Smooth muscle cell (in vitro differentiated cells): ENCODE data around the gene RSRC1. TPM values are rescaled to one million over a fixed set of nuclear protein-coding genes. Genes with fewer than 3 reads are reported as not detected.

Experiments used
- DNase-seq: peaks from one replicate; lab custom pipeline; 2025; ENCODE audit not compliant: unreplicated experiment; lab: John Stamatoyannopoulos, UW
- H2AFZ ChIP-seq: fragments of 200-600 bp; sonication (generic); 2 replicates; pipeline ENCODE4 v1.6.0; 2016; ENCODE audit warnings: antibody characterized with exemption, low read depth, mild to moderate bottlenecking
- H3F3A ChIP-seq: fragments of 200-600 bp; sonication (generic); 2 replicates; pipeline ENCODE4 v1.6.0; 2017; ENCODE audit warnings: antibody characterized with exemption, low read depth
- H3K27ac ChIP-seq: fragments of 200-600 bp; sonication (generic); 2 replicates; pipeline ENCODE4 v1.5.1; 2016; ENCODE audit warnings: low read depth, mild to moderate bottlenecking
- H3K27me3 ChIP-seq: fragments of 200-600 bp; sonication (generic); 2 replicates; pipeline ENCODE4 v1.6.1; 2016; ENCODE audit warnings: low read depth, mild to moderate bottlenecking
- H3K36me3 ChIP-seq: fragments of 200-600 bp; sonication (generic); 2 replicates; pipeline ENCODE4 v1.5.1; 2016; ENCODE audit warnings: low read depth
- H3K4me1 ChIP-seq: fragments of 200-600 bp; sonication (generic); 2 replicates; pipeline ENCODE4 v1.5.1; 2016; ENCODE audit warnings: low read depth
- H3K4me2 ChIP-seq: fragments of 200-600 bp; sonication (generic); 2 replicates; pipeline ENCODE4 v1.6.0; 2016; ENCODE audit warnings: mild to moderate bottlenecking
- H3K4me3 ChIP-seq: fragments of 200-600 bp; sonication (generic); 2 replicates; pipeline ENCODE4 v1.5.1; 2016; ENCODE audit warnings: mild to moderate bottlenecking
- H3K79me2 ChIP-seq: fragments of 200-600 bp; sonication (generic); 2 replicates; pipeline ENCODE4 v1.6.0; 2016; ENCODE audit warnings: low read depth, mild to moderate bottlenecking
- H3K9ac ChIP-seq: fragments of 200-600 bp; sonication (generic); 2 replicates; pipeline ENCODE4 v1.6.0; 2016; ENCODE audit warnings: low read depth
- H3K9me3 ChIP-seq: fragments of 200-600 bp; sonication (generic); replicated peaks from 2 replicates; pipeline ENCODE4 v1.5.1; 2016; ENCODE audit warnings: low read depth
- H4K20me1 ChIP-seq: fragments of 200-600 bp; sonication (generic); 2 replicates; pipeline ENCODE4 v1.6.0; 2016; ENCODE audit warnings: low read depth
- WGBS: methylation state at CpG from one replicate; pipeline ENCODE4 v1.1.7; 2016; ENCODE audit warnings: low lambda C conversion rate; 5-methylcytosine and 5-hydroxymethylcytosine counted together
- polyA plus RNA-seq: library from polyadenylated mRNA; unstranded; fragments of >200 nt; fragmentation: Nextera tagmentation; extraction: Ambion mirVana; gene quantifications from 2 replicates; pipeline ENCODE4 v1.2.1, GENCODE V29; 2016
- total RNA-seq: library from RNA; depleted of rRNA; stranded (reverse); fragments of >200 nt; gene quantifications from 2 replicates; pipeline ENCODE4 v1.2.3, GENCODE V29; 2014
- TF ChIP-seq, protein P1 (sequence below): fragments of 200-600 bp; sonication (generic); IDR thresholded peaks from 2 replicates; pipeline ENCODE4 v1.5.1; 2017; ENCODE audit warnings: borderline replicate concordance, mild to moderate bottlenecking, antibody characterized with exemption; ENCODE audit not compliant: insufficient read depth, poor library complexity, severe bottlenecking

Gene RSRC1
- total and polyA plus RNA-seq, 2 experiments from 2014 or later = 18.5 to 43.9 TPM

DNA sequence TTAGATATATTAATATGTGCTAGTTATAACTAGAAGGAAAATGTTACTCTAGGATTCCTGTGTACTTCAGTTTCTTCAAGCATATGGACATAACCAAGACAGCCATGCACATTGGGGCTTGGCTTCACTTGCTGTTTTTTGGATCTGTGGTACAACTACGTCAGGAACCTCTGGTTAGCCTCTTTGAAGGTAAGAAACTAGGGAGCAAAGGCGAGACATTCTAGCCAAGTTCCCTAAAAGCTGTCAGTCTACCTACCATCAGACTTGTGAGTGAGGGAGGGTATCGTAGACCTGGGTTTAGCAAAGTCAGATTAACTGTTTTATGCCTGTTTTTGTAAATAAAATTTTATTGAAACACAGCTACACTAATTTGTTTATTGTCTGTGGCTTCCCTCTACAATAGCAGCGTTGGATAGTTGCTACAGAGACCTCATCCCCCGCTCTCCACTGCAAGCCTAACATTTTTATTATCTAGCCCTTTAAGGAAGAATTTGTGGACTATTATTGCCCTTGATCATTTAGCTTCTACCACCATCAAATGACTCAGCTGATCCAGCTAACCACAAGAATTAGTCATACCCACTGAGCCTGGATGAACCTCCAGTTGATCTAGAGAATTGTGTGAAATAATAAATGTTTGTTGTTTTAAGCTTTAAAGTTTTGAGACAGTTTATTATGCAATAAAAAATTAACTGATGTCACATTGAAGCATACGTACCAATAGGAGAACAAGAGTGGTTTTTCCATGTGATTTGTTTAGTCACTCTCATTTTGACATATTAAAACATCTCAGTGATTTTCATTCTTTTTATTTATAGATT is 58.1 kb downstream of the RSRC1 start:
- TF ChIP-seq, protein P1, sequence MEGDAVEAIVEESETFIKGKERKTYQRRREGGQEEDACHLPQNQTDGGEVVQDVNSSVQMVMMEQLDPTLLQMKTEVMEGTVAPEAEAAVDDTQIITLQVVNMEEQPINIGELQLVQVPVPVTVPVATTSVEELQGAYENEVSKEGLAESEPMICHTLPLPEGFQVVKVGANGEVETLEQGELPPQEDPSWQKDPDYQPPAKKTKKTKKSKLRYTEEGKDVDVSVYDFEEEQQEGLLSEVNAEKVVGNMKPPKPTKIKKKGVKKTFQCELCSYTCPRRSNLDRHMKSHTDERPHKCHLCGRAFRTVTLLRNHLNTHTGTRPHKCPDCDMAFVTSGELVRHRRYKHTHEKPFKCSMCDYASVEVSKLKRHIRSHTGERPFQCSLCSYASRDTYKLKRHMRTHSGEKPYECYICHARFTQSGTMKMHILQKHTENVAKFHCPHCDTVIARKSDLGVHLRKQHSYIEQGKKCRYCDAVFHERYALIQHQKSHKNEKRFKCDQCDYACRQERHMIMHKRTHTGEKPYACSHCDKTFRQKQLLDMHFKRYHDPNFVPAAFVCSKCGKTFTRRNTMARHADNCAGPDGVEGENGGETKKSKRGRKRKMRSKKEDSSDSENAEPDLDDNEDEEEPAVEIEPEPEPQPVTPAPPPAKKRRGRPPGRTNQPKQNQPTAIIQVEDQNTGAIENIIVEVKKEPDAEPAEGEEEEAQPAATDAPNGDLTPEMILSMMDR = no peak
- H3K36me3 ChIP-seq = no peaks in the 10 kb centered on the region
- H3K27ac ChIP-seq = peak overlapping the region; percentile 52
- no peak overlapping the region for H3K9ac ChIP-seq
- no peaks in the 10 kb centered on the region for H3K27me3 ChIP-seq
- no peak for DNase-seq
- no peaks in the 10 kb centered on the region for H3K9me3 ChIP-seq
- 26% methylated on average over 6 of the region's 6 CpGs for WGBS
- no peak overlapping the region for H3K4me3 ChIP-seq
- peaks cover 17% of the 10 kb centered on the region for H4K20me1 ChIP-seq
- H3K4me2 ChIP-seq = peak overlapping the region; percentile 67
- no peak overlapping the region for H2AFZ ChIP-seq
- peaks cover 7% of the 10 kb centered on the region for H3K4me1 ChIP-seq
- H3F3A ChIP-seq = no peaks in the 10 kb centered on the region
- no peaks in the 10 kb centered on the region for H3K79me2 ChIP-seq

DNA sequence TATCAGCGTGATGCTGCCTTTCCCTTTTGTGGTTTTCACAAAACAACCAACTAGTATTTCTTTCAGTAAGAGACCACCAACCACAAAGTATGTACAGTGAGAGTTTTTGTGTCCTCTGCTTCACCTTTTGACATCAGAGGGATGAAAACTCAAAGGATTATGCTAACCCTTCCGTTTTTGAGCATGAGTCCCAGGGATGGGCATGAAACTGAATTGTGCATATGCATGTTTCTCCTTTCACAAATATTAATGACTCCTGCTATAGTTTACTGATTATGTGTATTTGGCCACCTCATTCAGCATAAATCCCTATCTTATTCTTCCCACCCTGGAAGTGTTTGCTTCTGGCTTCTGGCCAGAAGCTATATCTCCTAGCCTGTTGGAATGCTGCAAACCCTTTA is 59.2 kb downstream of the RSRC1 start:
- no peak overlapping the region for H3K4me3 ChIP-seq
- 48% methylated on average over 2 of the region's 2 CpGs for WGBS
- H3K36me3 ChIP-seq = no peaks in the 10 kb centered on the region
- peak overlapping the region; percentile 67 for H3K4me2 ChIP-seq
- H3K27me3 ChIP-seq = no peaks in the 10 kb centered on the region
- no peak for DNase-seq
- H4K20me1 ChIP-seq = peaks cover 17% of the 10 kb centered on the region
- peaks cover 7% of the 10 kb centered on the region for H3K4me1 ChIP-seq
- H3K79me2 ChIP-seq = no peaks in the 10 kb centered on the region
- no peak overlapping the region for H3K9ac ChIP-seq
- no peak overlapping the region for H2AFZ ChIP-seq
- TF ChIP-seq, protein P1 = no peak
- no peaks in the 10 kb centered on the region for H3F3A ChIP-seq
- H3K27ac ChIP-seq = peak overlapping the region; percentile 52
- no peaks in the 10 kb centered on the region for H3K9me3 ChIP-seq

DNA sequence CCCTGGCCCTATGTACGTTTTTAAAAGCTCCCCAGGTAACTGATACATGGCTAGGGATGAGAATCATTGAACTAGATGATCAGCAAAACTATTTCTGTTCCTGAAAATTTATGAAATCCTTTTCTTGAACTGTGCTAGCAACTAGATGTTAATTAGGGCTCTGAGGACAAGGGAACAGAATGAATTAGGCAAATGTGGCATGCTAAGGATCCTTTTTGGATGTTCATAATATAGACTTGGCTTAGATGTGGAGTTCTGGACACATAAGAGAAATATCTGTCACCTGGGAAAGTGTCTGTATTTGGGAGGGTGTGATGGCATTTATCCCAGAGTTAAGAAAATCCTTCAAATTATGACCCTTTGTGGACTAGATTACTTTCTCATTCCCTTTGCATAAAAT is 71.2 kb downstream of the RSRC1 start:
- Histone ChIP-seq H3K27me3 (no peaks in the 10 kb centered on the region), H3F3A (no peaks in the 10 kb centered on the region), H3K4me3 (no peak overlapping the region), H3K4me1 (no peaks in the 10 kb centered on the region), H3K4me2 (no peak overlapping the region), H3K9me3 (no peaks in the 10 kb centered on the region), H2AFZ (no peak overlapping the region), H3K79me2 (no peaks in the 10 kb centered on the region), H4K20me1 (no peaks in the 10 kb centered on the region), H3K36me3 (no peaks in the 10 kb centered on the region), H3K9ac (no peak overlapping the region), H3K27ac (no peak overlapping the region)
- no peak for DNase-seq
- TF ChIP-seq, protein P1 = no peak
- 83% methylated on average over 1 of the region's 1 CpG for WGBS

DNA sequence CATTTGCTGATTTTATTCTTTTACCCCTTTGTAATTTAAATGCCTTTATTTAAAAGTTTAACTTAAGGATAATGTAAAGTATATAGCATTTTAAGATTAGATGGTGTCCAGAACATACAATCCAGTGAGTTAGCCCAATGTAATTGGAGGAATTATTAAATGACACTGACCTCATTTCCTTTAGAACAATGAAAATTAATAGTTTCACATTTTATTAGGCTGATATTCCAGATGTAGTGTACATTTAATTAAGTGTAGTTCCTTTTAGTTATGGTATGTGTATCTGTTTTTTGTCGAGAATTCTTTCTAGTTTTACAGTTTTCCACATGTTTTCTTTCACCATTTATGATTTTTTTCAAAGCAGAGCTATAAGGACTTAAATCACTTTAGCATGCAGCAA is 75.8 kb downstream of the RSRC1 start:
- H3K27ac ChIP-seq = no peak overlapping the region
- TF ChIP-seq, protein P1 = no peak
- H3K4me1 ChIP-seq = no peaks in the 10 kb centered on the region
- no peak for DNase-seq
- 70% methylated on average over 1 of the region's 1 CpG for WGBS
- H3K9ac ChIP-seq = no peak overlapping the region
- no peak overlapping the region for H3K4me3 ChIP-seq
- no peaks in the 10 kb centered on the region for H3K36me3 ChIP-seq
- no peaks in the 10 kb centered on the region for H3K27me3 ChIP-seq
- no peak overlapping the region for H3K4me2 ChIP-seq
- no peak overlapping the region for H2AFZ ChIP-seq
- H3F3A ChIP-seq = no peaks in the 10 kb centered on the region
- no peaks in the 10 kb centered on the region for H4K20me1 ChIP-seq
- H3K9me3 ChIP-seq = no peaks in the 10 kb centered on the region
- H3K79me2 ChIP-seq = no peaks in the 10 kb centered on the region
